Glutamatergic neuron (in vitro differentiated cells): ENCODE measurements around the gene MRPS18B. TPM values are rescaled to one million over a fixed set of nuclear protein-coding genes. Genes with fewer than 3 reads are reported as not detected.

Source experiments
- DNase-seq: peaks from one replicate; pipeline ENCODE4 v3.0.0; 2022
- H3K27ac Mint-ChIP-seq: one replicate; pipeline ENCODE4 v1.8.0; 2020; ENCODE audit warnings: mild to moderate bottlenecking, mixed read lengths, inconsistent platforms; ENCODE audit not compliant: unreplicated experiment
- H3K27me3 Mint-ChIP-seq: one replicate; pipeline ENCODE4 v1.8.0; 2020; ENCODE audit warnings: mild to moderate bottlenecking, moderate library complexity, mixed read lengths, inconsistent platforms; ENCODE audit not compliant: unreplicated experiment
- H3K36me3 Mint-ChIP-seq: one replicate; pipeline ENCODE4 v1.8.0; 2020; ENCODE audit warnings: mild to moderate bottlenecking, mixed read lengths, inconsistent platforms; ENCODE audit not compliant: unreplicated experiment
- H3K4me1 Mint-ChIP-seq: one replicate; pipeline ENCODE4 v1.8.0; 2020; ENCODE audit warnings: mild to moderate bottlenecking, low read depth, mixed read lengths, inconsistent platforms; ENCODE audit not compliant: unreplicated experiment
- H3K4me3 Mint-ChIP-seq: one replicate; pipeline ENCODE4 v1.8.0; 2020; ENCODE audit warnings: mild to moderate bottlenecking, mixed read lengths, inconsistent platforms; ENCODE audit not compliant: unreplicated experiment
- H3K9me3 Mint-ChIP-seq: one replicate; pipeline ENCODE4 v1.8.0; 2020; ENCODE audit warnings: mild to moderate bottlenecking, moderate library complexity, mixed read lengths, inconsistent platforms; ENCODE audit not compliant: unreplicated experiment
- total RNA-seq: library from RNA; stranded (reverse); fragmentation: NEBNext Ultra II Directional; extraction: Animal tissue kit (Norgen Biotek cat#: 25700); gene quantifications from one replicate; pipeline ENCODE4 v1.2.1, GENCODE V29; 2021; ENCODE audit not compliant: unreplicated experiment
- TF ChIP-seq, protein P1 (sequence below): fragments of 200-600 bp; sonication (generic); IDR thresholded peaks from one replicate; pipeline ENCODE4 v1.5.0; 2021; ENCODE audit not compliant: partially characterized antibody, unreplicated experiment

The MRPS18B gene
- total RNA-seq, 1 donor from 2014 or later: 40.0 TPM

DNA sequence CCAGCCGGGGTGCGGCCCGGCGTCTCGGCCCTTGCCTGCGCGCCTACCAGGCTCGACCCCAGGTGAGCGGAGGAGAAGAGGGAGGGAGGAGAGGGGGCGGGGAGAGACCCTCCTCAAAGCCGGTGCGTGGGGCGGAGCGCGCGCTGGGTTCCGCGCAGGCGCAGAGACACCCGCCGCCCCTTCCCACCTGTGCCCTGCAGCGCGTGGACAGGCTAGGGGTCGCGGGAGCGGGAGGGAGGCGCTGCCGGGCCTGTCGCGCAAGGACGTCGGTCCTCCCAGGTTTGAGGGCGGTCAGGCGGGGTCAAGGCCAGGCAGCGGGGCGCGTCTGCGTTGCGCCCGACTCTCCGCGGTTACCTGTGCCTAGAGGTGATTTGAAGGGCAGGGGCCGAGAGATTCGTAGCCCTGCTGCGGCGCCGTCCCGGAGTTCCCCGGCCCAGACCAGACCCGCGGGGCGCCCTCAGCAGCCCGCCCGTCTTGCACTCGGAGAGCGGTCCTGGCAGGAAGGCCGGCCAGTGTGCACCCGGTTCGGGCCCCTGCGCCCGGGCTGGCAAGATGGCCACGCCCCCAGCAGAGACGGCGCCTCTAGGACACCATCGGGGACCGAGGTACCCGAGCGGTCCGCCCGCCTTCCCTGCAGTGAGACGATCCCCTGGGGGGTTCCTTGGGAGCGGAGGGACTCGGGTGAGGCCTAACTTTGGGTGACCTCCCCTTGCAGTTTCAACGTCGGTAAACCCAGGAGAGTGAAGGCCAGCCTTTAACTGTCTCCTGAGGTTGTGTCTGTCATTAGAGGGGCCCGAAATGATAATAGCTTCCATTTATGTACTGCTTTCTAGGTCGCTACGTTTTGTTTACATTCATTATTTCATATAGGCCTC is 29.8 kb downstream of the MRPS18B start:
- Mint-ChIP-seq H3K4me3 (peak overlapping the region; percentile 88), H3K9me3 (peaks cover 9% of the 10 kb centered on the region), H3K36me3 (no peaks in the 10 kb centered on the region), H3K27me3 (peaks cover 9% of the 10 kb centered on the region), H3K27ac (peak overlapping the region; percentile 29), H3K4me1 (peaks cover 11% of the 10 kb centered on the region)
- DNase-seq: peak; percentile 81
- TF ChIP-seq, protein P1, sequence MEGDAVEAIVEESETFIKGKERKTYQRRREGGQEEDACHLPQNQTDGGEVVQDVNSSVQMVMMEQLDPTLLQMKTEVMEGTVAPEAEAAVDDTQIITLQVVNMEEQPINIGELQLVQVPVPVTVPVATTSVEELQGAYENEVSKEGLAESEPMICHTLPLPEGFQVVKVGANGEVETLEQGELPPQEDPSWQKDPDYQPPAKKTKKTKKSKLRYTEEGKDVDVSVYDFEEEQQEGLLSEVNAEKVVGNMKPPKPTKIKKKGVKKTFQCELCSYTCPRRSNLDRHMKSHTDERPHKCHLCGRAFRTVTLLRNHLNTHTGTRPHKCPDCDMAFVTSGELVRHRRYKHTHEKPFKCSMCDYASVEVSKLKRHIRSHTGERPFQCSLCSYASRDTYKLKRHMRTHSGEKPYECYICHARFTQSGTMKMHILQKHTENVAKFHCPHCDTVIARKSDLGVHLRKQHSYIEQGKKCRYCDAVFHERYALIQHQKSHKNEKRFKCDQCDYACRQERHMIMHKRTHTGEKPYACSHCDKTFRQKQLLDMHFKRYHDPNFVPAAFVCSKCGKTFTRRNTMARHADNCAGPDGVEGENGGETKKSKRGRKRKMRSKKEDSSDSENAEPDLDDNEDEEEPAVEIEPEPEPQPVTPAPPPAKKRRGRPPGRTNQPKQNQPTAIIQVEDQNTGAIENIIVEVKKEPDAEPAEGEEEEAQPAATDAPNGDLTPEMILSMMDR: no peak

DNA sequence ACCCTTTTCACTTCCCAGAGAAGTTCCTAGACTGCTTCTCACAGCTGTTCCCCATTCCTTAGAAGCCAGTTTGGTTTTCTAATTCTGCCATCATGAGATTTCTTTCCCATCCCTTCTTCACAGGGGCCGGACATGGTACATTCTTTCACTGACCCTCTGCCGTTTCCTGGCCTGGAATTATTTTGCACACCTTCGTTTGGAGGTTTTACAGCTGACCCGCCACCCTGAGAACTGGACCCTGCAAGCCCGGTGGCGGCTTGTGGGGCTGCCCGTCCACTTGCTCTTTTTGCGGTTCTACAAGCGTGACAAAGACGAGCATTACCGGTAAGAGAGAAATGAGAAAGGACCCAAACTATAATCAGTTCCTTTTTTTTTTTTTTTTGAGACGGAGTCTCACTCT is 33.5 kb downstream of the MRPS18B start:
- Mint-ChIP-seq H3K27ac (peak overlapping the region; percentile 66), H3K9me3 (peaks cover 7% of the 10 kb centered on the region), H3K36me3 (no peaks in the 10 kb centered on the region), H3K4me1 (peaks cover 9% of the 10 kb centered on the region), H3K4me3 (peak overlapping the region; percentile 30), H3K27me3 (peaks cover 9% of the 10 kb centered on the region)
- no peak for DNase-seq
- TF ChIP-seq, protein P1: no peak

DNA sequence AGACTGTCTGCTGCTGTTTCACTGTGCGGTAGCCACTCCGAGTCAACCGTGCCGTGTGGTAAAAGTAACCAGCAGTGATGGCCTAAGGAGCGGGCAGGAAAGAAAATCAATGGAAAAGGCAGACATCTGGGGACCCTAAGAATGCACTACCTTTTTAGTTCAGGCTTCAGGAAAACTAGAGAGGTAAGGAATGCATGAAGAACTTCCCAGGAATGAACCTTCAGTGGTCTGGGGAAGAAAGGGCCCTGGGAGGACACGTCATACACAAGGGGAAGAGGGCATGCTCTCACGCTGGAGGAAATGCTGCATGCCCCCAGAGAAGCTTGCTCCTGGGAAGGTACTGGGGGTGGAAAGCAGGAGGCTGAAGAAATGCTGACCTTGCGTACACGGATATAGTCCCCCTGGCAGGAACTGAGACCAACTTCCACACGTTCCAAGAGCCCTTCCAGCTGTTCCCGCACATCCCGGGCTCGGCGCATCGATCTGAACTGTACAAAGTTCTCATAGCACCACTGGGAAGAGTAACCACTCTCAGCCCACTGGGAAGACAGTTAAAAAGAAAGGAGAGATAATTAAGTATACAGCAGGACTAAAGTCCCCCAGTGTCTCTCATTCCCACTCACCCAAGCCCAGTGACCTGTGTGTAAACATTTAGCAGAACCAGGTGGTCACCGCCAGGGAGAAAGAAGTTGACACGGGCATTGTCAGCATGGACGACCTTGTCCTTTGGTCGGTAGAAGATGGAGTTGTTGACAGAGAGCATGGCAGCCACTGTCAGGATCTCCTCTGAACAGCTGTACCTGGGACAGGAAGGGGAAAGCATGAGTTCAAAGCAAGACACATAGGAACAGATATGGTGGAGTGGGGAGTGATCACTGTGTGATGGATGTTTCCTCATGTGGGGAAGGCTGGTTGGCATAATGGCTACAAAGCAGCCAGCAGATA is 37.4 kb downstream of the MRPS18B start:
- H3K27ac Mint-ChIP-seq: no peak overlapping the region
- peaks cover 1% of the 10 kb centered on the region for H3K9me3 Mint-ChIP-seq
- H3K36me3 Mint-ChIP-seq: no peaks in the 10 kb centered on the region
- peaks cover 6% of the 10 kb centered on the region for H3K27me3 Mint-ChIP-seq
- H3K4me1 Mint-ChIP-seq: no peaks in the 10 kb centered on the region
- TF ChIP-seq, protein P1: no peak
- no peak for DNase-seq
- no peak overlapping the region for H3K4me3 Mint-ChIP-seq

DNA sequence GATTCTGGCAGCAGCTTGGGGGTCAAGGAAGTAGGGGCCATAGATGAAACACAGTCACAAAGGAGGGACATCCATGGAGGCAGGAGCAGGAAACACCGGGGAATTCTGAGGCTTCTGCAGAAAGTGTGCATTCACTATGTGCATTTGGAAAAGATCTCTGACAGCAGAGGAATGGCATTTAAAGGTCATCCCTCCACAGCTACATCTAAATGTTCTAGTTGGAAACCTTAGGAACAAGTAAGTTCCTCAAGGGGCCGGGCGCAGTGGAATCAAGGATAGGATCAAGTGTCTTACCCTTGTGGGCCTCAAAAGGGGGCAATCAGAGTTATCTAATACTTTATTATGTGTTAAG is 38.1 kb downstream of the MRPS18B start:
- Mint-ChIP-seq H3K4me1 (no peaks in the 10 kb centered on the region), H3K27me3 (peaks cover 6% of the 10 kb centered on the region), H3K36me3 (no peaks in the 10 kb centered on the region), H3K27ac (no peak overlapping the region), H3K4me3 (no peak overlapping the region), H3K9me3 (peaks cover 1% of the 10 kb centered on the region)
- DNase-seq: no peak
- TF ChIP-seq, protein P1: no peak
